Body of pancreas (tissue), 4 donors: ENCODE data around the gene SEL1L3.

Source experiments
- CTCF ChIP-seq, 7 experiments: fragments of 450-650 bp in 4 of 7; fragments of 200-600 bp in 3 of 7; sonication (generic) in 3 of 7; IDR thresholded peaks; one replicate each; pipeline ENCODE4 v1.5.1; 2016 to 2019; ENCODE audit warnings: antibody characterized with exemption in 7 of 7
- POLR2A ChIP-seq, 3 donors: fragments of 450-650 bp; IDR thresholded peaks; one replicate each; pipeline ENCODE4 v1.6.1; 2016; ENCODE audit warnings: antibody characterized with exemption in 3 of 3, mild to moderate bottlenecking in 2 of 3

GRCh38 chr4:25863831-25864418 lies 1.1 kb upstream of the SEL1L3 start:
- no peak for TF ChIP-seq CTCF (IDR thresholded peaks at IDR 0.05)
- TF ChIP-seq POLR2A (IDR thresholded peaks at IDR 0.05) = no peak
